ES-I3 (cell line): ENCODE data around the gene LSM10.

Source experiments
- H3K36me3 ChIP-seq: 2 replicates; pipeline ENCODE4 v1.6.1; 2013; ENCODE audit warnings: mild to moderate bottlenecking, low read length, control low read depth, moderate library complexity; ENCODE audit not compliant: insufficient read depth
- H3K4me1 ChIP-seq: 2 replicates; pipeline ENCODE4 v1.6.1; 2013; ENCODE audit warnings: mild to moderate bottlenecking, control low read depth, low read length; ENCODE audit not compliant: insufficient read depth
- H3K9ac ChIP-seq: 2 replicates; pipeline ENCODE4 v1.6.1; 2013; ENCODE audit warnings: low read depth, mild to moderate bottlenecking, low read length, moderate library complexity
- H3K9me3 ChIP-seq: 2 replicates; pipeline ENCODE4 v1.6.1; 2013; ENCODE audit warnings: mild to moderate bottlenecking, low read length, moderate library complexity; ENCODE audit not compliant: control insufficient read depth, insufficient read depth

Gene LSM10

GRCh38 chr1:36343651-36344394 is 53.9 kb downstream of the LSM10 start:
- no peaks in the 10 kb centered on the region for H3K4me1 ChIP-seq
- no peak overlapping the region for H3K9ac ChIP-seq
- peaks cover 16% of the 10 kb centered on the region for H3K36me3 ChIP-seq
- H3K9me3 ChIP-seq = no peaks in the 10 kb centered on the region
